ENCODE data around the gene UNC5C. TPM values are rescaled to one million over a fixed set of nuclear protein-coding genes. Genes with fewer than 3 reads are reported as not detected.

Gene UNC5C
- total and polyA plus RNA-seq, 9 donors: 0.45 to 1.3 (median 0.80) TPM

- H3K27me3 ChIP-seq (ENCODE audit: control insufficient read depth, insufficient read depth, low read length): no peaks in the 10 kb centered on the region
- WGBS (ENCODE audit: insufficient coverage): 91% methylated on average over 2 of the region's 5 CpGs
- H3K27ac ChIP-seq (ENCODE audit: low read length): no peak overlapping the region
- no peaks in the 10 kb centered on the region for H3K9me3 ChIP-seq (replicated peaks; ENCODE audit: control insufficient read depth, low read depth, low read length)
- H3K4me3 ChIP-seq (ENCODE audit: low read length): no peak overlapping the region
- H3K36me3 ChIP-seq (ENCODE audit: control insufficient read depth, insufficient read depth, low read length): no peaks in the 10 kb centered on the region
- H3K4me1 ChIP-seq (ENCODE audit: control insufficient read depth, insufficient read depth, low read length): no peaks in the 10 kb centered on the region
- no peak for DNase-seq
Measured at GRCh38 chr4:95507561-95507960, 41.2 kb downstream of the UNC5C start.

GRCh38 chr4:95507147-95507546 lies 41.6 kb downstream of the UNC5C start:
- no peaks in the 10 kb centered on the region for H3K9me3 ChIP-seq (replicated peaks; ENCODE audit: control insufficient read depth, low read depth, low read length)
- H3K27ac ChIP-seq (ENCODE audit: low read length): no peak overlapping the region
- DNase-seq: no peak
- H3K4me3 ChIP-seq (ENCODE audit: low read length): no peak overlapping the region
- no peaks in the 10 kb centered on the region for H3K27me3 ChIP-seq (ENCODE audit: control insufficient read depth, insufficient read depth, low read length)
- no peaks in the 10 kb centered on the region for H3K36me3 ChIP-seq (ENCODE audit: control insufficient read depth, insufficient read depth, low read length)
- no CpG with 5 or more reads among the region's 1 CpG for whole genome bisulfite sequencing (ENCODE audit: insufficient coverage)
- no peaks in the 10 kb centered on the region for H3K4me1 ChIP-seq (ENCODE audit: control insufficient read depth, insufficient read depth, low read length)

- Histone ChIP-seq H3K9me3 (replicated peaks; ENCODE audit: control insufficient read depth, low read depth, low read length) (no peaks in the 10 kb centered on the region), H3K27ac (ENCODE audit: low read length) (no peak overlapping the region)
Measured at GRCh38 chr4:95506264-95506663, 42.5 kb downstream of the UNC5C start.

GRCh38 chr4:95505799-95506198 lies 43.0 kb downstream of the UNC5C start:
- Histone ChIP-seq H3K9me3 (replicated peaks; ENCODE audit: control insufficient read depth, low read depth, low read length) (no peaks in the 10 kb centered on the region), H3K27me3 (ENCODE audit: control insufficient read depth, insufficient read depth, low read length) (no peaks in the 10 kb centered on the region), H3K27ac (ENCODE audit: low read length) (no peak overlapping the region), H3K4me3 (ENCODE audit: low read length) (no peak overlapping the region), H3K4me1 (ENCODE audit: control insufficient read depth, insufficient read depth, low read length) (no peaks in the 10 kb centered on the region), H3K36me3 (ENCODE audit: control insufficient read depth, insufficient read depth, low read length) (no peaks in the 10 kb centered on the region)
- DNase-seq: no peak

More at GRCh38 chr4:95506264-95506663, 42.5 kb downstream of the UNC5C start:
- Histone ChIP-seq H3K27me3 (ENCODE audit: control insufficient read depth, insufficient read depth, low read length) (no peaks in the 10 kb centered on the region), H3K4me3 (ENCODE audit: low read length) (no peak overlapping the region), H3K4me1 (ENCODE audit: control insufficient read depth, insufficient read depth, low read length) (no peaks in the 10 kb centered on the region), H3K36me3 (ENCODE audit: control insufficient read depth, insufficient read depth, low read length) (no peaks in the 10 kb centered on the region)
- WGBS (ENCODE audit: insufficient coverage): no CpG with 5 or more reads among the region's 4 CpGs
- DNase-seq: no peak

GRCh38 chr4:95505151-95505550 lies 43.6 kb downstream of the UNC5C start:
- DNase-seq: peak; percentile 35
- 67% methylated on average over 1 of the region's 2 CpGs for WGBS (ENCODE audit: insufficient coverage)
- H3K36me3 ChIP-seq (ENCODE audit: control insufficient read depth, insufficient read depth, low read length): no peaks in the 10 kb centered on the region

GRCh38 chr4:95504501-95504900 lies 44.3 kb downstream of the UNC5C start:
- Histone ChIP-seq H3K4me1 (ENCODE audit: control insufficient read depth, insufficient read depth, low read length) (no peaks in the 10 kb centered on the region), H3K9me3 (replicated peaks; ENCODE audit: control insufficient read depth, low read depth, low read length) (no peaks in the 10 kb centered on the region), H3K27ac (ENCODE audit: low read length) (no peak overlapping the region), H3K27me3 (ENCODE audit: control insufficient read depth, insufficient read depth, low read length) (no peaks in the 10 kb centered on the region), H3K36me3 (ENCODE audit: control insufficient read depth, insufficient read depth, low read length) (no peaks in the 10 kb centered on the region), H3K4me3 (ENCODE audit: low read length) (no peak overlapping the region)
- no peak for DNase-seq
- WGBS (ENCODE audit: insufficient coverage): no CpG with 5 or more reads among the region's 3 CpGs

More at GRCh38 chr4:95505151-95505550, 43.6 kb downstream of the UNC5C start:
- H3K27me3 ChIP-seq (ENCODE audit: control insufficient read depth, insufficient read depth, low read length): no peaks in the 10 kb centered on the region
- no peak overlapping the region for H3K4me3 ChIP-seq (ENCODE audit: low read length)
- H3K4me1 ChIP-seq (ENCODE audit: control insufficient read depth, insufficient read depth, low read length): no peaks in the 10 kb centered on the region
- H3K9me3 ChIP-seq (replicated peaks; ENCODE audit: control insufficient read depth, low read depth, low read length): no peaks in the 10 kb centered on the region
- H3K27ac ChIP-seq (ENCODE audit: low read length): no peak overlapping the region

- no peaks in the 10 kb centered on the region for H3K27me3 ChIP-seq (ENCODE audit: control insufficient read depth, insufficient read depth, low read length)
- H3K4me3 ChIP-seq (ENCODE audit: low read length): no peak overlapping the region
- no peaks in the 10 kb centered on the region for H3K9me3 ChIP-seq (replicated peaks; ENCODE audit: control insufficient read depth, low read depth, low read length)
- WGBS (ENCODE audit: insufficient coverage): no CpG with 5 or more reads among the region's 1 CpG
- no peaks in the 10 kb centered on the region for H3K4me1 ChIP-seq (ENCODE audit: control insufficient read depth, insufficient read depth, low read length)
- DNase-seq: peak; percentile 47
- no peaks in the 10 kb centered on the region for H3K36me3 ChIP-seq (ENCODE audit: control insufficient read depth, insufficient read depth, low read length)
- no peak overlapping the region for H3K27ac ChIP-seq (ENCODE audit: low read length)
Measured at GRCh38 chr4:95500361-95500760, 48.4 kb downstream of the UNC5C start.

GRCh38 chr4:95499291-95499696 lies 49.5 kb downstream of the UNC5C start:
- DNase-seq: no peak
- no peaks in the 10 kb centered on the region for H3K9me3 ChIP-seq (replicated peaks; ENCODE audit: control insufficient read depth, low read depth, low read length)
- 40% methylated on average over 1 of the region's 2 CpGs for WGBS (ENCODE audit: insufficient coverage)
- no peak overlapping the region for H3K4me3 ChIP-seq (ENCODE audit: low read length)
- no peaks in the 10 kb centered on the region for H3K27me3 ChIP-seq (ENCODE audit: control insufficient read depth, insufficient read depth, low read length)
- no peaks in the 10 kb centered on the region for H3K36me3 ChIP-seq (ENCODE audit: control insufficient read depth, insufficient read depth, low read length)
- no peak overlapping the region for H3K27ac ChIP-seq (ENCODE audit: low read length)
- no peaks in the 10 kb centered on the region for H3K4me1 ChIP-seq (ENCODE audit: control insufficient read depth, insufficient read depth, low read length)

- H3K4me3 ChIP-seq (ENCODE audit: low read length): no peak overlapping the region
- DNase-seq: no peak
- no peaks in the 10 kb centered on the region for H3K9me3 ChIP-seq (replicated peaks; ENCODE audit: control insufficient read depth, low read depth, low read length)
- no peaks in the 10 kb centered on the region for H3K36me3 ChIP-seq (ENCODE audit: control insufficient read depth, insufficient read depth, low read length)
- H3K27ac ChIP-seq (ENCODE audit: low read length): no peak overlapping the region
- no peaks in the 10 kb centered on the region for H3K27me3 ChIP-seq (ENCODE audit: control insufficient read depth, insufficient read depth, low read length)
- H3K4me1 ChIP-seq (ENCODE audit: control insufficient read depth, insufficient read depth, low read length): no peaks in the 10 kb centered on the region
Measured at GRCh38 chr4:95494186-95494585, 54.6 kb downstream of the UNC5C start.

- Histone ChIP-seq H3K36me3 (ENCODE audit: control insufficient read depth, insufficient read depth, low read length) (no peaks in the 10 kb centered on the region), H3K4me1 (ENCODE audit: control insufficient read depth, insufficient read depth, low read length) (no peaks in the 10 kb centered on the region), H3K27ac (ENCODE audit: low read length) (no peak overlapping the region), H3K4me3 (ENCODE audit: low read length) (no peak overlapping the region), H3K27me3 (ENCODE audit: control insufficient read depth, insufficient read depth, low read length) (no peaks in the 10 kb centered on the region), H3K9me3 (replicated peaks; ENCODE audit: control insufficient read depth, low read depth, low read length) (no peaks in the 10 kb centered on the region)
- 93% methylated on average over 3 of the region's 6 CpGs for whole genome bisulfite sequencing (ENCODE audit: insufficient coverage)
- no peak for DNase-seq
Measured at GRCh38 chr4:95478679-95479078, 70.1 kb downstream of the UNC5C start.

- H3K4me1 ChIP-seq (ENCODE audit: control insufficient read depth, insufficient read depth, low read length): no peaks in the 10 kb centered on the region
Measured at GRCh38 chr4:95476121-95476520, 72.7 kb downstream of the UNC5C start.

More at GRCh38 chr4:95476121-95476520, 72.7 kb downstream of the UNC5C start:
- no peaks in the 10 kb centered on the region for H3K36me3 ChIP-seq (ENCODE audit: control insufficient read depth, insufficient read depth, low read length)
- H3K27ac ChIP-seq (ENCODE audit: low read length): no peak overlapping the region
- WGBS (ENCODE audit: insufficient coverage): no CpG with 5 or more reads among the region's 1 CpG
- H3K4me3 ChIP-seq (ENCODE audit: low read length): no peak overlapping the region
- DNase-seq: no peak
- no peaks in the 10 kb centered on the region for H3K9me3 ChIP-seq (replicated peaks; ENCODE audit: control insufficient read depth, low read depth, low read length)
- no peaks in the 10 kb centered on the region for H3K27me3 ChIP-seq (ENCODE audit: control insufficient read depth, insufficient read depth, low read length)

Data from muscle of leg (tissue), 11 donors.